Glomerular visceral epithelial cell (primary cell): ENCODE results near the gene CHMP2A.
"Not testable (repeated sequence)": the region's sequence is repeated elsewhere in the genome, so short reads cannot be mapped to it uniquely, and the experiment has no call there.

Experiments used
- DNase-seq: peaks from one replicate; pipeline ENCODE4 v3.0.0-alpha.2; 2016; ENCODE audit errors: extremely low spot score

Gene CHMP2A

DNA sequence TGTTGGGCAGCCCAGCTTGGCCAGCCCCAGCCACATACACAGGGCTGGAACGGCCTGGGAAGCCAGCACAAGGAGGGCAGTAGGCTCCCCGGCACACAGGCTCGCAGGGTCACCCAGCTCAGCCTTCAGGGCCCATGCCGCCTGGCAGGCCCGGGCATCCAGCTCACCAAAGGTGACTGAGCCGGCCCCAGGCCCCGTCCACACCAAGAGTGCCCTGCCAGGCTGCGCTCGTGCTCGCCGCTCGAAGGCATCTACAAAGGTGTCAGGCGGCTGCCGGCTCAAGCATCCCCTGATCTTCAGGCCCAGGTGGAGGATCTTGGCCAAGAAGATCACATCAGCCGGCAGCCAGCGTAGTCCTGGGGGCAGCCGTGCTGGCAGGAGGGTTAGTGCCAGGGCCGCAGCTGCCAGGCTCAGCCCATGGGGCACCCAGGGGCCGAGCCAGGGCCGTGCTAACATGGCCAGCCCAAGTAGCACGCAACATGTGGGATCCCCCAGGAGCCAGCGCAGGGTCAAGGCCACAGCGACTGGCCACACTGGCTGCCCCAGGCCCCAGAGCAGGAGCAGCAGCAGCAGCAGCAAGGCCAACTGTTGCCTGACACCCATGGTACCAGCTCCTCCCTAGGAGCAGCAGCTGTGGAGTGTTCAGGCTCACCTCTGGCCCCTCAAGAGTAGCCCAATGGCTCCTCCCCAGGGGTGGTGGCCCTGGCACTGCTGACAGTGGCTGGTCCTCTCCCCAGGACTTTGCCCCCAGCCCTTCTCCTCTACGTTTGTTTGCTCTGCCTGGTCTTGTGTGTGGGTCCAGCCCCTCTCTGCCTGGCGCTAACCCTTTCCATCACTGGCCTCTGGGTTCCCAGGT lies 43.3 kb downstream of the CHMP2A start, which contains the start of gene SLC27A5:
TSS of gene SLC27A5 (minus strand) at position 640 of the 856 bp plus-strand sequence. CDS start at position 603, 37 bp downstream.
- DNase-seq = no peak

DNA sequence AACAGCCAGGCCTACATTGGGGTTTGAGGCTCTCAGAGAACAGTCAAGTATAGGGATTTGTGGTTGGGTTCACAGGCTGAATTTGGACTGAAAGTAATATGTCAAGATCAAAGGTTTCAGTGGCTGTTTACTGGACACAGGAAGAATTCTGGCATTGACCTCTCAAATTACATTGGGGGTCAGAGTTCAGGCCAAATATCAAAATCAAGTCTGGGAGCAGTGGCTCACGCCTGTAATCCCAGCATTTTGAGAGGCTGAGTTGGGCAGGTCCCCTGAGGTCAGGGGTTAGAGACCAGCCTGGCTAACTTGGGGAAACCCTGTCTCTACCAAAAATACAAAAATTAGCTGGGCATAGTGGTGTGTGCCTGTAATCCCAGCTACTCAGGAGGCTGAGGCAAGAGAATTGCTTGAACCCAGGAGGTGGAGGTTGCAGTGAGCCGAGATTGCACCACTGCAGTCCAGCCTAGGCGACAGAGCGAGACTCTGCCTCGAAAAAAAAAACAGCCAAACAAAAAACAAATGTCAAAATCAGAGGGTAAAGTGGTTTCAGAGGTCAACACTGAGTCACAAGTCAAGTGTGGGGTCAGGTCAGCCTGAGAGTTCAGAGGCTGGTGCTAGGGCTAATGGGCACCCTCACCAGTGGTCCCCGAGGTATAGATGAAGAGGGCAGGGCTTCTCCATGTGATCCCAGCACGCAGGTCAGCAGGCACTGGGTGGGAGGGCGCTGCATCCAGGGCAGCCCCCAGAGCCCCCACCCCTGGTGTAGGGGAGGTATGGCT lies 44.6 kb downstream of the CHMP2A start:
- no peak for DNase-seq

DNA sequence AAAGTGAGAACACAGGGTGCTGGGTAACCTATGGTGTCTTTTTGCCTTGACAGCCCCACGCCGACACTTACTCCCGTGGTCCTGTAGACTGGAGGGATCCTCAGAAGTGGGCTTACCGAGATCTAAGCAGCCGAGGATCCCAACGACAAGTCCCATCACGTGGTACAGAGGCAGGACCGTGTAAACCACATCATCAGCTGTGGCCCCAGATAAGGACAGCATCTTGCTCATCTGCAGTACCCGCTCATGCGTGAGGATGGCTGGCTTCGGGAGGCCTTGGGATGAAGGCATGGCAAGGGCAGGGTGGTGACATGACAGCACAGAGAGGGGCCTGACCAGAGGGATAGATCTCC lies 45.2 kb downstream of the CHMP2A start:
- no peak for DNase-seq

DNA sequence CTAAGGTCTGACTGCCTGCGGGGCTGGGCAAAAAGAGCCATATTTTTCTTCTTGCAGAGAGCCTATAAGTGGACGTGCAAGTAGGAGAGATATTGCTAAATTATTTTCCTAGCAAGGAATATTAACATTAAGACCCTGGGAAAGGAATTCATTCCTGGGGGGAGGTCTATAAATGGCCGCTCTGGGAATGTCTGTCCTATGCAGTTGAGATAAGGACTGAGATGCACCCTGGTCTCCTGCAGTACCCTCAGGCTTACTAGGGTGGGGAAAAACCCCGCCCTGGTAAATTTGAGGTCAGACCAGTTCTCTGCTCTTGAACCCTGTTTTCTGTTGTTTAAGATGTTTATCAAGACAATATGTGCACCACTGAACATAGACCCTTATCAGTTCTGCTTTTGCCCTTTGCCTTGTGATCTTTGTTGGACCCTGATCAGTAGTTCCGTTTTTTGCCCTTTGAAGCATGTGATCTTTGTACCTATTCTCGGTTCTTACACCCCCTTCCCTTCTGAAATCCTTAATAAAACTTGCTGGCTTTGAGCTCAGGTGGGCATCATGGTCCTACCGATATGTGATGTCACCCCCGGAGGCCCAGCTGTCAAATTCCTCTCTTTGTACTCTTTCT lies 47.2 kb downstream of the CHMP2A start:
- DNase-seq = not testable (repeated sequence)
